GM20000 (cell line): ENCODE results near the gene KCNIP1.

Experiments used
- DNase-seq: peaks from one replicate; pipeline ENCODE4 v3.0.0; 2012; ENCODE audit warnings: low spot score
- TF ChIP-seq, protein P1 (sequence below): IDR thresholded peaks from 2 replicates; pipeline ENCODE4 v1.5.1; 2012; ENCODE audit warnings: mild to moderate bottlenecking, control low read depth; ENCODE audit errors: extremely low read depth, missing control alignments

KCNIP1 gene

DNA sequence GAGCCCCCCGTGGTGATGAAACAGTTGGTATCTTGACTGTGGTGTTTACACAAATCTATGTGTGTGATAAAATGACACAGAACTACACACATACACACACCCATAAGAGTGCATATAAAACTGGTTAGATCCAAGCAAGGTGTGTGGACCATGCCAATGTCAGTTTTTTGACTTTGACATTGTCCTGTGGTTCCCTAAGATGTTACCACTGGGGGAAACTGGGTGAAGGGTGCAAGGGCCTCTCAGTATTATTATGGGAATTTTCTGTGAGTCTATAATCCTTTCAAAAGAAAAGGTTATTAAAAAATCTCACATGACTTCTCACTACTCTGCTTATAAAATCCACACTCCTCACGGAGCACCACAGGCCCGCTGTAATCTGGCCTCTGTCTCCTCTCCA, 13.4 kb upstream of the KCNIP1 start:
- TF ChIP-seq, protein P1, sequence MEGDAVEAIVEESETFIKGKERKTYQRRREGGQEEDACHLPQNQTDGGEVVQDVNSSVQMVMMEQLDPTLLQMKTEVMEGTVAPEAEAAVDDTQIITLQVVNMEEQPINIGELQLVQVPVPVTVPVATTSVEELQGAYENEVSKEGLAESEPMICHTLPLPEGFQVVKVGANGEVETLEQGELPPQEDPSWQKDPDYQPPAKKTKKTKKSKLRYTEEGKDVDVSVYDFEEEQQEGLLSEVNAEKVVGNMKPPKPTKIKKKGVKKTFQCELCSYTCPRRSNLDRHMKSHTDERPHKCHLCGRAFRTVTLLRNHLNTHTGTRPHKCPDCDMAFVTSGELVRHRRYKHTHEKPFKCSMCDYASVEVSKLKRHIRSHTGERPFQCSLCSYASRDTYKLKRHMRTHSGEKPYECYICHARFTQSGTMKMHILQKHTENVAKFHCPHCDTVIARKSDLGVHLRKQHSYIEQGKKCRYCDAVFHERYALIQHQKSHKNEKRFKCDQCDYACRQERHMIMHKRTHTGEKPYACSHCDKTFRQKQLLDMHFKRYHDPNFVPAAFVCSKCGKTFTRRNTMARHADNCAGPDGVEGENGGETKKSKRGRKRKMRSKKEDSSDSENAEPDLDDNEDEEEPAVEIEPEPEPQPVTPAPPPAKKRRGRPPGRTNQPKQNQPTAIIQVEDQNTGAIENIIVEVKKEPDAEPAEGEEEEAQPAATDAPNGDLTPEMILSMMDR = no peak
- no peak for DNase-seq

DNA sequence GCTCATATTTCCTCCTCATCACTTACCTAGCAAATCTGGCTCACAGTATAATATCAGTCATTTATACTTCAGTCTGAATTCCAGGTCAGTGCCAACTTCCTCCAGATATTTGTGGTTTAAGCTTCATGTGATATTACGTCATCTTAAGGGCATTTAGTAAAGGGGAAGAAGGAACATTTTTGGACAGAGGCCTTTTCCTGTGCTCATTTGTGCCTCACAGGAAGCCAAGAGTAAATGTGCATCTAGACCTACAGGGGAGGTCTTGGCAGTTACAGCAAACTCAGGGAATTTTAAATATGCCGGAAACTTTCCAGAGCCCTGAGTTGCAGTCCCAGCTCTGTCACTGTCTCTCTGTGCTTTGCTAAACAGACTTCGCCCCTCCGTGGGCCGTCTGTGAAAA, 12.3 kb upstream of the KCNIP1 start:
- TF ChIP-seq, protein P1 = no peak
- DNase-seq = no peak

DNA sequence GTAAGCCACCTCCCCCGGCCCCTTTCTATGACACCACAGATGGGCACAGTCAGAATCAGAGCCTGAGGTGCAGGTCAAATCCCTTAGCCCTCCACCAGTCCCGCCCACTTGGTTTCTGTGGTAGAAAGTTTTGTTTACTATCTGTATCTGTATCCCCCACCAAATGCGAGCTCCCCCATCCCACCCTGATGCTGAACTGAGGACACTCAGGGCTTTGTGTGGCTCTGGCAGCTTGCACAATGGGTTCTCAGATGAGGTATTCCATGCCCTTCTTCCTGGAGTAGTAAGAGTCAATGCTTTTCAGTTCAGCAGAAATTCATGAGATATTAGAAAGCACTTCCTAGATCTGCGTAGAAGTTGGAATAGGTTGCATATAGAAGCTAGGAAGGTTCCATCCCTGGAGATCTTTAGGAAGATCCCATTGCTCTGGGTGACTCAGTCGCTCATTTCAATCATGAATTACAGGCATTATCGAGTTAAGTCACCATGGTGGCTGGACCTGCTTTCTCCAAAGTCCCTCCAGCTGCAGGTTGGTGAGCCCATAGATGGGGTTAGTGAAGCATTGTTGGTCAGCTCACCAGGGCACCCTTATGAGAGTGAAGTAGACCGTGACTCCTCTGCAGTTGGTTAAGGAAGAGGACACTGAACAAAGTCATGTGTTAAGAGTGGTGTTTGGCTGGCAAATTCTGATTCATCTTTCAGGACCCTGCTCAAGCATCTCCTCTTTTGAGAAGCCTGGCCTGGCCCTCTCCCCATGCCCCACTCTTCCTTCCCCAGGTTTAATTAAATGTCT, 10.6 kb upstream of the KCNIP1 start:
- TF ChIP-seq, protein P1 = no peak
- DNase-seq = no peak

DNA sequence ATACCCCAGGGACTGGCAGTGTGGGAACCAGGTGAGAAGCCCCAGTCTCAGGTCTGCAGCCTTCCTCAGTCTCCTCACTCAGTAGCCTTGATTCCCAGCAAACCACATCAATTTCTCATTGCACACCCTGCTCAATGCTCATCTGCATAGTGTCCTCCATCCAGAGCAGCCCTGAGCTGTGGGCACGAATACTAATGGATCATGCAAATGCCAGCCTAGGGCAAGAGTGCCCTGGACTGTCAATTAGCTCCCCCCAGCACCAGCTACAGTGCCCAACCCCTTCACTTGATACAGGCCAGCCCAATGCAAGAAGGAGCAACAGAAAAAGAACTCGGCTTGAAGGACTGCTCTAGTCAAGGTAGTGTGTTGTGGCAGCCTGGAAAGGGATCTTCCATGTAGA, 9.8 kb upstream of the KCNIP1 start:
- TF ChIP-seq, protein P1 = no peak
- DNase-seq = no peak

DNA sequence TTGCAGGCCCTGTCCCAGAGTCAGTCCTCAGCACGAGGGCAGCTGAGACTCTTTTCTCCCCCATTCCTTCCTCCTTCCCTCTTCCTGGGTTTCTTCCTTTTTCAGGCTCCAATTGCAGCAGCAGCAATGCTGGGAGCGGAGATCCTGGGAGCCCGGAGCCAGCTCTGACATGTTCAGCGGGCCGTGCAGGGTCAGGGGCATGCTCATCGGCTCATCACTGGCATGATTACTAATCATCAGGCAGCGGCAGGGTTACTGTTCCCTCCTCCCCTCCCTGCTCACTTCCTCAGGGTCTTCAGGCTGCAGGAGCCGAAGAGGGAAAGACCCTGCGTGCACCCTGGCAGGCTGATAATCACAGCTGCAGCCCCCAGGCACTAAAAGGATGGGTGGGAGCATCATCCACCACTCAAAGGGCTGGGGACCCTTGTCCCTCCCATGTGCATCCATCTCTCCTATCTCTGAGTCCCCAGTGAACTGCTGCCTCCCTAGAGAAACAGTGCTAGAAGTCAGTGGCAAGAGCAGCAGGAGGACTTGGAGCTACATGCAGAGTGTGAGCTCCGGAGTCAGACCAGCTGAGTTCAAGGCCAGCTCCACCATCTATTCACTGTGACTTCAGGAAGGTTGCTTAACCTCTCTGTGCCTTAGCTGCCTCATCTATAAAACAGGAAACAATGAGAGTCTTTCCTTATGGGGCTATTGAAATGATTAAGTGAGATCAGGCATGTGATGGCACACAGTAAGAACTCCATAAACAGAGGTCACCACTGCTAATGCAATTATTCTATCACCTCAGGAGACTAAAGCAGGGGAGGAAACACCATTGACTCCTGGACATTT, 7.8 kb upstream of the KCNIP1 start:
- DNase-seq = no peak
- TF ChIP-seq, protein P1 = no peak

DNA sequence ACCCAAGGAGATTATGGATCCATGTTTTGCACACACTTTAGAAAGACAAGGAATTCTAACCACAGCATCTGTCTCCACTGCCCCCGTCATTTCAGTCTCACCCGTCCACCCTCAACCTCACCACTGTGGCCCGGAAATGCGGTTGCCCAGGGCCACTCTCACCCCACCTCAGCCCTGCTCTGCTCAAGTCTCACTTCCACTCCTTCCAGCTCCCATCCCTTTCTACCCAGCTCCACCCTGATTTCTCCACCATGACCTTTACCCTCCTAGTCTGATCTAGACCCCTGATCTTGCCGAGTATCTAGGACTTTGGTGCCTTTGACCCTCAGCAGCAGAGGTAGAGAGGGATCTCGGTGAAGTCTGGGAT, 7.2 kb upstream of the KCNIP1 start:
- TF ChIP-seq, protein P1 = no peak
- no peak for DNase-seq
